Uterus (tissue), 2 donors: ENCODE results near the gene LGR6.

ENCODE experiments used
- POLR2A ChIP-seq, 2 donors: fragments of 450-650 bp; IDR thresholded peaks; one replicate each; pipeline ENCODE4 v1.6.1; 2016; ENCODE audit warnings: antibody characterized with exemption in 2 of 2, mild to moderate bottlenecking in 1 of 2, moderate library complexity in 1 of 2
- TF ChIP-seq, protein P1 (sequence below), 4 experiments: fragments of 200-600 bp in 2 of 4; fragments of 450-650 bp in 2 of 4; sonication (generic) in 2 of 4; IDR thresholded peaks; one replicate each; pipeline ENCODE4 v1.5.1; 2016 to 2019; ENCODE audit warnings: antibody characterized with exemption in 4 of 4, mild to moderate bottlenecking in 2 of 4, moderate library complexity in 1 of 4

DNA sequence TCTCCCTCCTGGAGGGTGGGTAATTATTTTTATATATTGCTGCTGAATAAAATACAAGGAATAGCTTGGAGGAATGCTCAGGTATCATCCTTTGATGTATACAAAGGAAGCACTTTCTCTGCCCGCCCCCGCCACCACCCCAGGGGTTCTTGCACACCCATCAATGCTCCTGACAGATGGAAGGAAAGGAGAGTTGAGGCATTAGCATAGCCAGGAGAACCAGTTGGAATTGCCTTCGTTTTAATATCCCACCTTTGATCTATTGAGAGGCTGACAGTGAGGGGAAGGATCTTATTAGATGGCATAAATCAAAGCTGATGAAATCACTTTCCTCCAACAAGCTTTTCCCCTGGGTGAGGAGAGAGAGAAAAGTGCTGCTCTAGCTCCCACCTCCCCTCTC is 71.1 kb downstream of the LGR6 start:
- TF ChIP-seq, protein P1, sequence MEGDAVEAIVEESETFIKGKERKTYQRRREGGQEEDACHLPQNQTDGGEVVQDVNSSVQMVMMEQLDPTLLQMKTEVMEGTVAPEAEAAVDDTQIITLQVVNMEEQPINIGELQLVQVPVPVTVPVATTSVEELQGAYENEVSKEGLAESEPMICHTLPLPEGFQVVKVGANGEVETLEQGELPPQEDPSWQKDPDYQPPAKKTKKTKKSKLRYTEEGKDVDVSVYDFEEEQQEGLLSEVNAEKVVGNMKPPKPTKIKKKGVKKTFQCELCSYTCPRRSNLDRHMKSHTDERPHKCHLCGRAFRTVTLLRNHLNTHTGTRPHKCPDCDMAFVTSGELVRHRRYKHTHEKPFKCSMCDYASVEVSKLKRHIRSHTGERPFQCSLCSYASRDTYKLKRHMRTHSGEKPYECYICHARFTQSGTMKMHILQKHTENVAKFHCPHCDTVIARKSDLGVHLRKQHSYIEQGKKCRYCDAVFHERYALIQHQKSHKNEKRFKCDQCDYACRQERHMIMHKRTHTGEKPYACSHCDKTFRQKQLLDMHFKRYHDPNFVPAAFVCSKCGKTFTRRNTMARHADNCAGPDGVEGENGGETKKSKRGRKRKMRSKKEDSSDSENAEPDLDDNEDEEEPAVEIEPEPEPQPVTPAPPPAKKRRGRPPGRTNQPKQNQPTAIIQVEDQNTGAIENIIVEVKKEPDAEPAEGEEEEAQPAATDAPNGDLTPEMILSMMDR (IDR thresholded peaks at IDR 0.05), result no peak
- TF ChIP-seq POLR2A (IDR thresholded peaks at IDR 0.05), result no peak
